Effector memory CD4-positive, alpha-beta T cell (primary cell): Measurements from ENCODE around the gene ASTN2.

Source experiments
- DNase-seq, 3 donors: peaks; one replicate each; pipeline ENCODE4 v3.0.0-alpha.2; 2020
- H3K27ac ChIP-seq: 2 replicates; pipeline ENCODE4 v1.7.0; 2013; ENCODE audit warnings: mild to moderate bottlenecking, low read length, moderate library complexity; ENCODE audit not compliant: insufficient read depth, poor library complexity, severe bottlenecking
- H3K27me3 ChIP-seq: replicated peaks from 2 replicates; pipeline ENCODE4 v1.7.0; 2013; ENCODE audit warnings: mild to moderate bottlenecking, low read length; ENCODE audit not compliant: insufficient read depth, control insufficient read depth, poor library complexity, severe bottlenecking
- H3K36me3 ChIP-seq: 2 replicates; pipeline ENCODE4 v1.7.0; 2013; ENCODE audit warnings: mild to moderate bottlenecking, low read length, moderate library complexity; ENCODE audit not compliant: control insufficient read depth, insufficient read depth
- H3K4me1 ChIP-seq: 2 replicates; pipeline ENCODE4 v1.7.0; 2013; ENCODE audit warnings: low read length, mild to moderate bottlenecking; ENCODE audit not compliant: control insufficient read depth, insufficient read depth, poor library complexity, severe bottlenecking
- H3K4me3 ChIP-seq: 2 replicates; pipeline ENCODE4 v1.7.0; 2013; ENCODE audit warnings: low read length, low read depth, mild to moderate bottlenecking; ENCODE audit not compliant: insufficient read depth, poor library complexity, severe bottlenecking
- H3K9me3 ChIP-seq: 2 replicates; pipeline ENCODE4 v1.7.0; 2013; ENCODE audit warnings: mild to moderate bottlenecking, low read length, moderate library complexity; ENCODE audit not compliant: control insufficient read depth

ASTN2 gene

DNA sequence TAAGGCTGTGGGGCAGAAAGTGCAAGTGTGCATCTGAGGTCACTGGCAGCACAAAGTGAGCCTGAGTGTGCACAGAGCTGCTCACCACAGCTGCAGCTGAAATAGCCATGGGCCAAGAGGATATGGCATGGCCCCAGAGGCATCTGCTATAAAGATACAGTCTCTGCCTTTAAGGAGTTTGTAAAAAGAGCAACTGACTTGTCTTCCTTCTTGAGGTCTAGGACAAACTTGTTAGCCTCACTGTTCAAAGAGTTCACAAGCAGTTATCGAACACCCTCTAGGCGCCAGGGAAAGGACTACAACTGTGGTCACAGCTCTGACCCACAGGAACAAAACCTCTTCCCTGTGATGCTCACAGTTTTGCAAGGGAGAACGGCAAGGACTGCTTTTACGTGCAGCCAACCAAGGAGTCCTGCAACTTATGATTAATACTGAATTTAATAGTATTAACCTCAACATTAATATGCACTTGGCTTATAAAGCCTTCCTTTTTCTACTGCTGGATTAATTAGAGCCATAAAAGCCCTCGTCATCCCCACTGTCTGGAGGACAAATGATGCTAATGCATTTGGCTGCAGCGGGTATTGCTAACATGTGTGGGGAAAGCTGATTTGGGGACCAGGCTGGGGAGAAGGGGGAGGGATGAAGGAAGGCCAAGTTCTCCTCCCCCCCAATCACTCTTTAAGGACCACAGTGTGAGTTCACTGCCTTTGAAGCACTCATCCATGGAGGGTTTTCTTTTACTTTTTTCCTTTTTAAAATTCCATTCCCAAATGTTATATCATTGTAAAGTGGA is 917.6 kb downstream of the ASTN2 start:
- no peak for DNase-seq
- H3K4me3 ChIP-seq = no peak overlapping the region

DNA sequence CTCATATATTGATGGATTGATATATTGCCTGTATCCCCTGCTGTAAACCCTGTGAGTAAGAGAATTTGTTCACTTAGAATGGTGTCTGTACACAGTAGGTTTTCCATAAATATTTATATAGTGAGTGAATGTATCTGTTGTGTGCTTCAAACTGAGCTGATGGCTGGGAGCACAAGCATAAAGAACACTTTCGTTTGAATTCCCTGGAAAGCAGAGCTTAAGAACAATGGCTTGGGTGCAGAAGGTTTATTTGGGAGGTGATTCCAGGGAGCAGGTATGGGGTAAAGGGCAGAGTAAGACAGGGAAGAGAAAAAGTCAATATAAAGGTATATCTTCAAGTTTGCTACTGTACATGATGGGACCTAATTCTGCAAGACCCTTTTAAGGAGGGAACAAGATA is 918.7 kb downstream of the ASTN2 start:
- DNase-seq = no peak
- no peaks in the 10 kb centered on the region for H3K9me3 ChIP-seq
- H3K27me3 ChIP-seq = no peaks in the 10 kb centered on the region
- H3K4me1 ChIP-seq = no peaks in the 10 kb centered on the region
- H3K36me3 ChIP-seq = no peaks in the 10 kb centered on the region
- no peak overlapping the region for H3K4me3 ChIP-seq
- H3K27ac ChIP-seq = no peak overlapping the region

More for the DNA sequence above, 917.6 kb downstream of the ASTN2 start:
- no peaks in the 10 kb centered on the region for H3K27me3 ChIP-seq
- H3K4me1 ChIP-seq = no peaks in the 10 kb centered on the region
- no peaks in the 10 kb centered on the region for H3K36me3 ChIP-seq
- no peaks in the 10 kb centered on the region for H3K9me3 ChIP-seq
- H3K27ac ChIP-seq = no peak overlapping the region

DNA sequence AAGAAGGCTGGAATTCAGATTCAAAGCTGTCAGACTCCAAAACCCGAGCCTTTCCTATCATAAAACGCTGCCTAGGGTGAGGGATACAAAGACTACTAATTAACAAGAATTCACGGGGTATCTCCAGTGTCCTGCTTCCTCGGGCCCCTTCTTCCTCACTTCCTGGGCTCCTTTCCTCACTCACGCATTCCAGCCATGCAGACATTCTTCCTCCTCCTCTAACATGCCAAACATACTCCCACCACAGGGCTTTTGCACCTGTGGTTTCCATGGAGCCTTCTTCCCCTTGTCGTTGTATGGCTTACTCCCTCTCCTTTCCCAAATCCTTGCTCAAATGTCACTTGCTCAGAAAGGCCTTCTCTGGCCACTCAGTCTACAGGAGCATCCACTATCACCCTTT is 919.1 kb downstream of the ASTN2 start:
- Histone ChIP-seq H3K4me1 (no peaks in the 10 kb centered on the region), H3K27me3 (no peaks in the 10 kb centered on the region), H3K9me3 (no peaks in the 10 kb centered on the region), H3K27ac (no peak overlapping the region), H3K4me3 (no peak overlapping the region), H3K36me3 (no peaks in the 10 kb centered on the region)
- no peak for DNase-seq

DNA sequence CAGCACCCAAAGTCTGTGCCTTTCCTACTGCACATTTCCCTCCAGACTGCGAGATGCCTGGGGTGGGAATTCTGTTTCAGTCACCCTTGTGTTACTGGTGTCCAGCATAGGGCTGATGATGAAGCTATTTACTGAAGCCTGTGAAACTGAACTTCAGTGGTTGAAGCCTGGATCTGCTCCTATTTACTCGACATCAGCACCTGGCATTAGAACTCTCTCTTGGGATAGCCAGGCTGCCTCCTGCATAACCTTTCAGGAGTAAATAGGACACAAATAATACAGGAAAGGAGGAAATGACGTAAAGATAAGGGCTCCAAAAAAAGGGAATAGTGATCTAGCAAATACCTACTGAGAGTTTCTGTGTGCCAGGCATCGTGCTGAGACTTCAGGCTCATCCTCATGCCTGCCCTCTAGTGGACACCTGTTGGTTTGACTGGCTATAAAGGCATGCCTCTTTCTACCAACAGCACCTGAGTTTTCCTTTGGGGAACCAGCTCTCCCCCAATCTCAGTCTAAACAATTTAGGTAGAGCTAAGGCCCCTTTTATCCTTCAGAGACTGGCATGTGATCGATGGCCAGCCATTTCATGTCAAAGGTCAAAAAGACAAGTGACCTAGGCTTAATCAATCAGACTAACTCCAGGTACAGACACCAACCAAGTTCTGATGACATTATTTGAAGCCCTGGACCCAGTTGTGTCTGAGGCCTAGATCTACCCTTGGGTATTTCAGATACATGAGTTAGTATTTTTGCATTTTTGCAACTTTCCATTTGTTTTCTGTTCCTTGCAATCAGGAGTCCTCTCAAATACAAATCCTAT is 919.8 kb downstream of the ASTN2 start:
- Histone ChIP-seq H3K27me3 (no peaks in the 10 kb centered on the region), H3K27ac (no peak overlapping the region), H3K36me3 (no peaks in the 10 kb centered on the region), H3K4me1 (no peaks in the 10 kb centered on the region), H3K9me3 (no peaks in the 10 kb centered on the region), H3K4me3 (no peak overlapping the region)
- no peak for DNase-seq

DNA sequence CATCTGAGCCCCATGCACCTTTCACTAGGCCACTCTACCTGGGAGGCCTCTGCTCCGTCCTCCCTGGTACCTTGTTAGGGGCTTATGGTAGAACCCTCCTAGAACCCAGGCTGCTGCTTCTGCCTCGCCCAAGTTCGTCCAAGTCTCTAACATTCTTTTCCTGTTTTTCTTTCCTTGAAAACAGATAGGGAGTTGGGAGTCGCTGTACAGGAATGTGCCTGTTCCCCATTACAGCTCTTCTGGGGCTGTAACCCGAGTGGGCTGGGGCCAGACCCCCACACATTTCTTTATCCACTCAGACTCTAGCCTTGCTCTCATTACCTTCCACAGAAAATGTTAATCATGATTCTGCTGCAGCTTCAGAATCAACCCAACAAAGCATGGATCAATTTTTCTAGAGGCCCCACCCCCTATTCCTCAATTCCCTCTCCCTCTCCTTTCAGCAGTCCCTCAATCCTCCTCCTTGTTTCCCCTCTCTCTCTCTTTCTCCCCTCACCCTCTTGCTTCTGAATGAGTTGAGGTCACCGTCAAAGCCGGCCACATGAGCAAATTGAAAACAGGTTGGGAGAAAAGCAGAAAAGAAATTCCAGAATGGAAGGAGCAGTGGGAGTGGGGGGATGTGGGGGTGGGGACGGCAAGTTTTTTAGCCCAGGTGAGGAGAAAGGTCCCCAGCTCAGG is 921.5 kb downstream of the ASTN2 start:
- Histone ChIP-seq H3K27me3 (no peaks in the 10 kb centered on the region), H3K36me3 (no peaks in the 10 kb centered on the region), H3K4me1 (no peaks in the 10 kb centered on the region), H3K4me3 (no peak overlapping the region), H3K9me3 (no peaks in the 10 kb centered on the region), H3K27ac (no peak overlapping the region)
- no peak for DNase-seq

DNA sequence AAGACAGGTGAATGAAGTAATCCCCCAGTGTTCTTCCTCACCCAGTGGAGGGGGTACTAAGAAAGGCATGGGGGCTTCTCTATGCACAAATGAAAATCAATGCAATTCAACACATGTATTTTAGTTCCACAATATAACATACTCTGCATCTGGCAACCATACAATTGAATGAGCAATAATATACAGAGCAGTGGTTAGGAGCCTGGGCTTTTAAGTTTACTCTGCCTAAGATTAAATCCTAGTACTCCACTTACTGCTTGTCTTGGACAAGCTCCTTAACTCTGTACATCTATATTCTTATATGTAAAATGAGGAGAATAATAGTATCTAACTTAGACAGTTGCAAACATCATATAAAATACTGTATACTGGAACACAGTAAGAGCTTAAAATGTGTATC is 923.2 kb downstream of the ASTN2 start:
- Histone ChIP-seq H3K27me3 (no peaks in the 10 kb centered on the region), H3K9me3 (no peaks in the 10 kb centered on the region), H3K36me3 (no peaks in the 10 kb centered on the region), H3K4me3 (no peak overlapping the region), H3K4me1 (no peaks in the 10 kb centered on the region), H3K27ac (no peak overlapping the region)
- DNase-seq = no peak

DNA sequence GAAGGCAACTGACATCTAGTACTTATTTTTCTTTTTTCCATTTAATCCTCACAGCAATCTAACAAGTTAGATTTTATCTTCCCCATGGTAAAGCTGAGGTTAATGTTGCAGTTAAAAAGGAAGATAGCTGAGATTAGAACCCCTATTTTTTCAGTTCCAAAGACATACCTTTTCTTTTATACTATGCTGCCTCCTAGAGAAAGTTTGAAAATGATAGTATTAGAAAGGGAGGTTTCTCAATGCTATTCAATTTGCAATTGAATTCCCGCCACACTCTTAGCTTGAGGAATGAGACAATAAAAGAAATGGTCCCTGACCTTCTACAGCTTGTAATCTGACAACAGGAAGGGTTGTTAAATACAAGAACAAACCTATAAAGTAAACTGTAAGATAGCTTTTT is 923.6 kb downstream of the ASTN2 start:
- DNase-seq = no peak
- H3K4me1 ChIP-seq = no peaks in the 10 kb centered on the region
- H3K36me3 ChIP-seq = no peaks in the 10 kb centered on the region
- no peaks in the 10 kb centered on the region for H3K27me3 ChIP-seq
- no peaks in the 10 kb centered on the region for H3K9me3 ChIP-seq
- no peak overlapping the region for H3K27ac ChIP-seq
- H3K4me3 ChIP-seq = no peak overlapping the region

DNA sequence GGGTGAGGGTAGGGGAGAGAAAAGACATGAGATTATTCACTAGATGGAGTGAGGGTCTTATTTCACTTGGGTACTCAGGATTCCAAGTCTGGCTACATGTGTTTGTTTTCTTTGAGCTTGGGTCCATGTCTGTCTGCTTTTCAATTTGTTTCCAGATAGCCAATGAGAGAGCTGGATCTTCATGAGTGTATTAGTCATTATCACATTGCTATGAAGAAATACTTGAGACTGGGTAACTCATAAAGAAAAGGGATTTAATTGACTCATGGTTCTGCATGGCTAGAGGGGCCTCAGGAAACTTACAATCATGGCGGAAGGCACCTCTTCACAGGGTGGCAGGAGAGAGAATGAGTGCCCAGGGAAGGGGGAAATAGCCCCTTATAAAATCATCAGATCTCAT is 924.5 kb downstream of the ASTN2 start:
- no peak overlapping the region for H3K27ac ChIP-seq
- no peak for DNase-seq
- no peaks in the 10 kb centered on the region for H3K9me3 ChIP-seq
- no peaks in the 10 kb centered on the region for H3K27me3 ChIP-seq
- H3K4me1 ChIP-seq = no peaks in the 10 kb centered on the region
- H3K36me3 ChIP-seq = no peaks in the 10 kb centered on the region
- no peak overlapping the region for H3K4me3 ChIP-seq

DNA sequence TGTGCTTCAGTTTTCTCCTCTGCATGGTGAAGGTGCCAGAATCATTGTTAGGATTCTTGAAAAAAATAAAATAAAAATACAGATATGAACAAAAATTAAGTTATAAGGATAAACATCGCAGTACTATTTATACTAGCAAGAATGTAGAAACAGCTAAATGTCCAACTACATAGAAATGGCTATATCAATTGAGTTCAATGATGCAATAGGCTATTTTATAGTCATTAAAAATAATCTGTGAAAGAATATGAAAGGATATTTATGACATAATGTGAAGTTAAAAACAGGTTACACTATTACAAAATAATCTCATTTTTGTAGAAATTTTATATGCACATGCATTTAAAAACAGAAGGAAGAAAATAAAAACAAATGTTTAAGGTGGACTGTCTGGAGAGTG is 926.5 kb downstream of the ASTN2 start:
- Histone ChIP-seq H3K9me3 (no peaks in the 10 kb centered on the region), H3K4me1 (no peaks in the 10 kb centered on the region), H3K36me3 (no peaks in the 10 kb centered on the region), H3K27me3 (no peaks in the 10 kb centered on the region), H3K4me3 (no peak overlapping the region), H3K27ac (no peak overlapping the region)
- no peak for DNase-seq
